K562 (cell line): Measurements from ENCODE around the gene SMIM8. TPM values are rescaled to one million over a fixed set of nuclear protein-coding genes. Genes with fewer than 3 reads are reported as not detected.

Experiments
- ATAC-seq: fragments of 200-7000 bp; cut with Tn5 transposase; 3 replicates; pipeline ENCODE4 v1.9.1; 2020; ENCODE audit warnings: moderate library complexity
- BruUV-seq: library from RNA; stranded (reverse); fragments of 400-500 nt; replicated peaks from 2 replicates; lab custom pipeline; 2021; lab: Mats Ljungman, UMichigan
- CTCF ChIA-PET: fragments of 300-600 bp; formaldehyde crosslinking; extraction: SDS; loops from one replicate; lab custom pipeline; 2021; ENCODE audit warnings: low intra/inter-chr PET ratio; lab: Yijun Ruan, JAX
- POLR2A ChIA-PET: fragments of 300-600, 350-650 bp; sonication (Branson Sonifier 250); formaldehyde crosslinking; extraction: SDS; loops from one replicate; lab custom pipeline; 2021; ENCODE audit warnings: antibody characterized with exemption, inconsistent platforms; lab: Yijun Ruan, JAX
- DNase-seq, 4 experiments: peaks; one replicate each; pipeline versions ENCODE4 v3.0.0 to v3.0.0-alpha.2; 2011 to 2018; ENCODE audit warnings: low spot score in 3 of 4, mixed read lengths in 3 of 4; ENCODE audit errors: extremely low read depth in 1 of 4
- FAIRE-seq: peaks from 2 replicates; lab custom pipeline; 2011; peaks lifted over from hg19 to GRCh38; lab: Jason Lieb, UNC
- H2AFZ ChIP-seq: 2 replicates; pipeline ENCODE4 v1.6.0; 2011; ENCODE audit warnings: low read depth, low read length, control low read depth, inconsistent platforms
- H3K27ac ChIP-seq: fragments of 200-600 bp; 3 replicates; pipeline ENCODE4 v1.8.0; 2011; ENCODE audit warnings: low read depth, mild to moderate bottlenecking, control low read depth, inconsistent platforms, low read length, moderate library complexity, mixed read lengths; ENCODE audit errors: extremely low read depth
- H3K27me3 ChIP-seq, 2 experiments: fragments of 300-600 bp in 1 of 2; 2 replicates in 1 of 2; 3 replicates in 1 of 2; pipeline versions ENCODE4 v1.6.0 to v1.8.0; 2011; ENCODE audit warnings: inconsistent platforms in 2 of 2, low read length in 2 of 2, mild to moderate bottlenecking in 1 of 2, mixed read lengths in 1 of 2, moderate library complexity in 1 of 2; ENCODE audit not compliant: control insufficient read depth in 2 of 2, insufficient read depth in 2 of 2
- H3K36me3 ChIP-seq: fragments of 300-600 bp; 3 replicates; pipeline ENCODE4 v1.8.0; 2011; ENCODE audit warnings: mild to moderate bottlenecking, low read length, inconsistent platforms; ENCODE audit not compliant: control insufficient read depth, insufficient read depth
- H3K4me1 ChIP-seq, 2 experiments: fragments of 200-600 bp in 1 of 2; replicated peaks in 1 of 2; 2 replicates in 1 of 2; 3 replicates in 1 of 2; pipeline versions ENCODE4 v1.5.1 to v1.8.0; 2011; ENCODE audit warnings: inconsistent platforms in 2 of 2, low read length in 2 of 2, mild to moderate bottlenecking in 1 of 2, mixed read lengths in 1 of 2, moderate library complexity in 1 of 2; ENCODE audit not compliant: control insufficient read depth in 2 of 2, insufficient read depth in 2 of 2
- H3K4me2 ChIP-seq: 2 replicates; pipeline ENCODE4 v1.6.1; 2011; ENCODE audit warnings: low read length, control low read depth, inconsistent platforms, mixed read lengths; ENCODE audit not compliant: insufficient read depth
- H3K4me3 ChIP-seq: fragments of 200-600 bp; sonication (generic), shearing (Covaris generic); 2 replicates; pipeline ENCODE4 v1.5.1; 2016; ENCODE audit warnings: control low read depth, inconsistent platforms
- H3K79me2 ChIP-seq: fragments of 200-600 bp; 3 replicates; pipeline ENCODE4 v1.8.0; 2011; ENCODE audit warnings: low read length, inconsistent platforms; ENCODE audit not compliant: control insufficient read depth, insufficient read depth
- H3K9ac ChIP-seq, 2 experiments: 2 replicates each; pipeline versions ENCODE4 v1.6.0 to v1.6.1; 2011; ENCODE audit warnings: low read depth in 2 of 2, low read length in 2 of 2, control low read depth in 1 of 2, inconsistent platforms in 1 of 2, mild to moderate bottlenecking in 1 of 2, mixed read lengths in 1 of 2; ENCODE audit not compliant: insufficient read depth in 1 of 2
- H3K9me1 ChIP-seq: one replicate; pipeline ENCODE4 v1.6.0; 2011; ENCODE audit warnings: inconsistent platforms, mild to moderate bottlenecking, low read length, moderate library complexity; ENCODE audit not compliant: control insufficient read depth, insufficient read depth
- H3K9me3 ChIP-seq: replicated peaks from 2 replicates; pipeline ENCODE4 v1.5.1; 2011; ENCODE audit warnings: low read depth, low read length, inconsistent platforms; ENCODE audit not compliant: control insufficient read depth, insufficient read depth
- H4K20me1 ChIP-seq: replicated peaks from 2 replicates; pipeline ENCODE4 v1.6.1; 2011; ENCODE audit warnings: low read length, inconsistent platforms, mixed read lengths; ENCODE audit not compliant: control insufficient read depth, insufficient read depth
- CCAR2 ChIP-seq: fragments of 200-400 bp; formaldehyde crosslinking; IDR thresholded peaks from 2 replicates; pipeline ENCODE4 v1.6.1; 2017; ENCODE audit warnings: mild to moderate bottlenecking, low read depth, low read length
- CEBPG ChIP-seq, 3 experiments: fragments of 200-800 bp in 1 of 3; sonication (Bioruptor generic) in 1 of 3; sonication (generic) in 1 of 3; formaldehyde crosslinking in 1 of 3; IDR thresholded peaks in 2 of 3; conservative IDR thresholded peaks in 1 of 3; 2 replicates each; pipeline versions ENCODE4 v1.6.1 to v1.8.0; 2016 to 2022; ENCODE audit warnings: missing compliant biosample characterization in 2 of 3, missing genetic modification characterization in 2 of 3, mild to moderate bottlenecking in 1 of 3, missing genetic modification reagents in 1 of 3
- COPS2 ChIP-seq: fragments of 450-650 bp; conservative IDR thresholded peaks from 2 replicates; pipeline ENCODE4 v1.6.1; 2016; ENCODE audit warnings: mild to moderate bottlenecking, moderate library complexity
- EGR1 ChIP-seq: fragments of 450-650 bp; conservative IDR thresholded peaks from 2 replicates; pipeline ENCODE4 v1.6.1; 2017; ENCODE audit warnings: mild to moderate bottlenecking
- ETV5 ChIP-seq: sonication (generic); formaldehyde crosslinking; IDR thresholded peaks from 2 replicates; pipeline ENCODE4 v1.4.0; 2020; ENCODE audit warnings: low read depth, mild to moderate bottlenecking, missing genetic modification reagents
- ILF3 ChIP-seq: fragments of 450-650 bp; IDR thresholded peaks from 2 replicates; pipeline ENCODE4 v1.6.1; 2018; ENCODE audit warnings: antibody characterized with exemption, mild to moderate bottlenecking, moderate library complexity, borderline replicate concordance
- ILK ChIP-seq: fragments of 450-650 bp; IDR thresholded peaks from 2 replicates; pipeline ENCODE4 v1.6.1; 2016; ENCODE audit warnings: missing genetic modification characterization, low read depth, mild to moderate bottlenecking, missing compliant biosample characterization, moderate library complexity, borderline replicate concordance
- KDM5B ChIP-seq: fragments of 200-600 bp; sonication (generic); IDR thresholded peaks from 2 replicates; pipeline ENCODE4 v1.6.1; 2012; ENCODE audit warnings: low read depth, mild to moderate bottlenecking, moderate library complexity, low read length, control low read depth, inconsistent platforms; ENCODE audit not compliant: insufficient replicate concordance
- USF1 ChIP-seq: sonication (generic); formaldehyde crosslinking; IDR thresholded peaks from 2 replicates; pipeline ENCODE4 v1.9.0; 2022; ENCODE audit warnings: mild to moderate bottlenecking, missing genetic modification reagents
- ZBTB33 ChIP-seq: sonication (generic); formaldehyde crosslinking; IDR thresholded peaks from 2 replicates; pipeline ENCODE4 v1.8.1; 2023; ENCODE audit warnings: mild to moderate bottlenecking, missing genetic modification reagents
- ZC3H11A ChIP-seq: IDR thresholded peaks from 2 replicates; pipeline ENCODE4 v1.6.1; 2012; ENCODE audit warnings: low read depth, low read length, improper control_type of control experiment
- ZNF175 ChIP-seq: fragments of 200-800 bp; sonication (Bioruptor generic); IDR thresholded peaks from 2 replicates; pipeline ENCODE4 v1.6.1; 2016; ENCODE audit warnings: low read depth, mild to moderate bottlenecking, missing genetic modification characterization, missing compliant biosample characterization
- whole genome bisulfite sequencing: fragments of 100-300 bp; shearing (Covaris generic); methylation state at CpG from one replicate; pipeline ENCODE4 v1.1.6; 2016; ENCODE audit warnings: low coverage, mixed read lengths; ENCODE audit not compliant: insufficient coverage; ENCODE audit errors: missing lambda C conversion rate; 5-methylcytosine and 5-hydroxymethylcytosine counted together
- in situ Hi-C: fragments of 300-500 bp; cut with MboI; formaldehyde crosslinking; loops from 4 replicates; pipeline ENCODE4 v1.15.0; 2018; ENCODE audit warnings: inconsistent platforms, mixed read lengths
- intact Hi-C: fragments of 100-400 bp; cut with micrococcal nuclease; formaldehyde crosslinking; loops from 2 replicates; pipeline ENCODE4 v1.14.2; 2022
- polyA plus RNA-seq, 8 experiments: library from polyadenylated mRNA; depleted of rRNA in 4 of 8; stranded (reverse) in 5 of 8; unstranded in 3 of 8; fragments of >200 nt; fragmentation: Nextera tagmentation in 2 of 8; fragmentation: Illumina TruSeq in 1 of 8; extraction: Ambion mirVana in 2 of 8; extraction: Trizol in 1 of 8; gene quantifications; 2 replicates each; pipeline versions ENCODE4 v1.2.1 to v1.2.3, GENCODE V29; 2011 to 2014; ENCODE audit warnings: inconsistent platforms in 1 of 8, missing spikeins in 1 of 8
- total RNA-seq, 7 experiments: library from RNA; depleted of rRNA in 6 of 7; stranded (reverse); fragments of >200 nt in 6 of 7; fragmentation: Illumina TruSeq in 2 of 7; extraction: Trizol in 2 of 7; gene quantifications; 2 replicates each; pipeline versions ENCODE4 v1.2.1 to v1.2.3, GENCODE V29; 2011 to 2021; ENCODE audit warnings: low replicate concordance in 1 of 7
- TF ChIP-seq, protein P1 (sequence below): fragments of 250-450 bp; sonication (Bioruptor Pico); IDR thresholded peaks from 2 replicates; pipeline ENCODE4 v1.5.0; 2020; ENCODE audit warnings: mild to moderate bottlenecking
- TF ChIP-seq, protein P2 (sequence below): fragments of 450-650 bp; IDR thresholded peaks from 2 replicates; pipeline ENCODE4 v1.7.1; 2018; ENCODE audit warnings: mild to moderate bottlenecking, low read depth; ENCODE audit not compliant: partially characterized antibody

Gene SMIM8
- total and polyA plus RNA-seq, 9 of the 15 experiments (the other 6 are each of a cell fraction or from before 2014, with no cell fraction given), result 8.3 to 53.7 (median 15.1) TPM

DNA sequence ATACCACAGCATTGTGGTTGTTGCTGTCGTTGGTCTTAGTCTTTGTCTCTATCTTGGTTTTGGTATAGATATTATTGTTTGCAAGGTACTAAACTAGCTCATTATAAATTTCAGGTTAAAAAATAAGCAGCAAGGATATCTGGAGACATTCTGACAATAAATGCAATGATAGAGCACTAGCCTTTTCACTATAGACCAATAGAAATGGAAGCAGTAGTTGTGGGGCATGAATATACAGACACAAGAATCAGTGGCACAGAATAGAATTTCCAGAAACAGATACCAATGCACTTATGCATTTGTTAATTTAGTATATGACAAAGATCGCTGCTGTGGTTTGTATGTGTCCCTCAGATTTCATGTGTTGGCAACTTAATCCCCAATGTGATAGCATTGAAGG is 54.3 kb downstream of the SMIM8 start (continued):
- no peak for TF ChIP-seq CEBPG (CRISPR knock-in tag; IDR thresholded peaks at IDR 0.05)
- no peak for TF ChIP-seq CEBPG (tag; conservative IDR thresholded peaks at IDR 0.05 in 1 of 2, IDR thresholded peaks at IDR 0.05 in 1 of 2)

- in situ Hi-C loops (no loop called here), intact Hi-C loops (no loop called here)
- H3K79me2 ChIP-seq, result no peaks in the 10 kb centered on the region
- ChIA-PET POLR2A (no interaction called here), CTCF (no interaction called here)
- no peaks in the 10 kb centered on the region for H3K9me3 ChIP-seq
- no peak overlapping the region for H3K4me2 ChIP-seq
- ATAC-seq (no peak), FAIRE-seq (no peak), DNase-seq (no peak)
- H3K36me3 ChIP-seq, result no peaks in the 10 kb centered on the region
- H3K27ac ChIP-seq, result no peak overlapping the region
- H3K4me1 ChIP-seq, result peaks cover 0 to 2% of the 10 kb centered on the region in 2 experiments; a peak in 2 of 5 replicates
- H4K20me1 ChIP-seq, result no peaks in the 10 kb centered on the region
- H3K9ac ChIP-seq, result no peak overlapping the region
- no TSS peak for BruUV-seq
- no peak overlapping the region for H3K4me3 ChIP-seq
- H3K27me3 ChIP-seq, result no peaks in the 10 kb centered on the region
- H3K9me1 ChIP-seq, result no peaks in the 10 kb centered on the region
- WGBS, result 67% methylated on average over 3 of the region's 4 CpGs
- H2AFZ ChIP-seq, result no peak overlapping the region
- no peak for TF ChIP-seq ETV5
- TF ChIP-seq EGR1, result no peak
- TF ChIP-seq ILF3, result no peak
- TF ChIP-seq USF1, result no peak
- no peak for TF ChIP-seq ZC3H11A
- TF ChIP-seq KDM5B, result no peak
- no peak for TF ChIP-seq COPS2
- TF ChIP-seq, protein P1, sequence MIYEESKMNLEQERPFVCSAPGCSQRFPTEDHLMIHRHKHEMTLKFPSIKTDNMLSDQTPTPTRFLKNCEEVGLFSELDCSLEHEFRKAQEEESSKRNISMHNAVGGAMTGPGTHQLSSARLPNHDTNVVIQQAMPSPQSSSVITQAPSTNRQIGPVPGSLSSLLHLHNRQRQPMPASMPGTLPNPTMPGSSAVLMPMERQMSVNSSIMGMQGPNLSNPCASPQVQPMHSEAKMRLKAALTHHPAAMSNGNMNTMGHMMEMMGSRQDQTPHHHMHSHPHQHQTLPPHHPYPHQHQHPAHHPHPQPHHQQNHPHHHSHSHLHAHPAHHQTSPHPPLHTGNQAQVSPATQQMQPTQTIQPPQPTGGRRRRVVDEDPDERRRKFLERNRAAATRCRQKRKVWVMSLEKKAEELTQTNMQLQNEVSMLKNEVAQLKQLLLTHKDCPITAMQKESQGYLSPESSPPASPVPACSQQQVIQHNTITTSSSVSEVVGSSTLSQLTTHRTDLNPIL (CRISPR knock-in tag), result no peak
- no peak for TF ChIP-seq ZNF175 (CRISPR knock-in tag)
- TF ChIP-seq ILK (tag), result no peak
- TF ChIP-seq, protein P2, sequence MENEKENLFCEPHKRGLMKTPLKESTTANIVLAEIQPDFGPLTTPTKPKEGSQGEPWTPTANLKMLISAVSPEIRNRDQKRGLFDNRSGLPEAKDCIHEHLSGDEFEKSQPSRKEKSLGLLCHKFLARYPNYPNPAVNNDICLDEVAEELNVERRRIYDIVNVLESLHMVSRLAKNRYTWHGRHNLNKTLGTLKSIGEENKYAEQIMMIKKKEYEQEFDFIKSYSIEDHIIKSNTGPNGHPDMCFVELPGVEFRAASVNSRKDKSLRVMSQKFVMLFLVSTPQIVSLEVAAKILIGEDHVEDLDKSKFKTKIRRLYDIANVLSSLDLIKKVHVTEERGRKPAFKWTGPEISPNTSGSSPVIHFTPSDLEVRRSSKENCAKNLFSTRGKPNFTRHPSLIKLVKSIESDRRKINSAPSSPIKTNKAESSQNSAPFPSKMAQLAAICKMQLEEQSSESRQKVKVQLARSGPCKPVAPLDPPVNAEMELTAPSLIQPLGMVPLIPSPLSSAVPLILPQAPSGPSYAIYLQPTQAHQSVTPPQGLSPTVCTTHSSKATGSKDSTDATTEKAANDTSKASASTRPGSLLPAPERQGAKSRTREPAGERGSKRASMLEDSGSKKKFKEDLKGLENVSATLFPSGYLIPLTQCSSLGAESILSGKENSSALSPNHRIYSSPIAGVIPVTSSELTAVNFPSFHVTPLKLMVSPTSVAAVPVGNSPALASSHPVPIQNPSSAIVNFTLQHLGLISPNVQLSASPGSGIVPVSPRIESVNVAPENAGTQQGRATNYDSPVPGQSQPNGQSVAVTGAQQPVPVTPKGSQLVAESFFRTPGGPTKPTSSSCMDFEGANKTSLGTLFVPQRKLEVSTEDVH, result no peak
- no peak for TF ChIP-seq CCAR2
- no peak for TF ChIP-seq ZBTB33 (CRISPR knock-in tag)
Measured at GRCh38 chr6:87378947-87379346, 56.6 kb downstream of the SMIM8 start.
